Measurements from ENCODE around the gene CPT1C.

CPT1C gene

GRCh38 chr19:49705919-49706318 lies 15.0 kb downstream of the CPT1C start:
- TF ChIP-seq TAF1 (IDR thresholded peaks at IDR 0.05; ENCODE audit: borderline replicate concordance, insufficient read depth, low read length): no peak
- no peak for TF ChIP-seq FOXP2 (optimal IDR thresholded peaks at IDR 0.05; ENCODE audit: borderline replicate concordance, extremely low read depth, extremely low read length, insufficient read depth)
- TF ChIP-seq SIN3A (IDR thresholded peaks at IDR 0.05; ENCODE audit: borderline replicate concordance, insufficient read depth, low read length): no peak
- TF ChIP-seq POLR2AphosphoS5 (IDR thresholded peaks at IDR 0.05; ENCODE audit: low read depth, low read length): no peak

GRCh38 chr19:49710372-49710951 lies 19.5 kb downstream of the CPT1C start:
- no peak for TF ChIP-seq REST (IDR thresholded peaks at IDR 0.05; ENCODE audit: insufficient read depth in 1 of 2, low read depth in 2 of 2, low read length in 2 of 2)
- TF ChIP-seq FOXP2 (optimal IDR thresholded peaks at IDR 0.05; ENCODE audit: borderline replicate concordance, extremely low read depth, extremely low read length, insufficient read depth): no peak
- TF ChIP-seq TAF1 (IDR thresholded peaks at IDR 0.05; ENCODE audit: borderline replicate concordance, insufficient read depth, low read length): no peak
- TF ChIP-seq SIN3A (IDR thresholded peaks at IDR 0.05; ENCODE audit: borderline replicate concordance, insufficient read depth, low read length): no peak
- TF ChIP-seq POLR2AphosphoS5 (IDR thresholded peaks at IDR 0.05; ENCODE audit: low read depth, low read length): no peak

- TF ChIP-seq FOXP2 (optimal IDR thresholded peaks at IDR 0.05; ENCODE audit: borderline replicate concordance, extremely low read depth, extremely low read length, insufficient read depth): peak; percentile 39
- no peak for TF ChIP-seq SIN3A (IDR thresholded peaks at IDR 0.05; ENCODE audit: borderline replicate concordance, insufficient read depth, low read length)
These were observed 21.5 kb downstream of the CPT1C start for GRCh38 chr19:49712397-49712859.

GRCh38 chr19:49713236-49713845 lies 22.4 kb downstream of the CPT1C start:
- TF ChIP-seq SIN3A (IDR thresholded peaks at IDR 0.05; ENCODE audit: borderline replicate concordance, insufficient read depth, low read length): no peak
- no peak for TF ChIP-seq REST (IDR thresholded peaks at IDR 0.05; ENCODE audit: insufficient read depth in 1 of 2, low read depth in 2 of 2, low read length in 2 of 2)
- no peak for TF ChIP-seq POLR2AphosphoS5 (IDR thresholded peaks at IDR 0.05; ENCODE audit: low read depth, low read length)
- TF ChIP-seq TAF1 (IDR thresholded peaks at IDR 0.05; ENCODE audit: borderline replicate concordance, insufficient read depth, low read length): no peak
- no peak for TF ChIP-seq FOXP2 (optimal IDR thresholded peaks at IDR 0.05; ENCODE audit: borderline replicate concordance, extremely low read depth, extremely low read length, insufficient read depth)

GRCh38 chr19:49716154-49716553 lies 25.2 kb downstream of the CPT1C start:
- no peak for TF ChIP-seq POLR2AphosphoS5 (IDR thresholded peaks at IDR 0.05; ENCODE audit: low read depth, low read length)
- TF ChIP-seq SIN3A (IDR thresholded peaks at IDR 0.05; ENCODE audit: borderline replicate concordance, insufficient read depth, low read length): no peak
- no peak for TF ChIP-seq FOXP2 (optimal IDR thresholded peaks at IDR 0.05; ENCODE audit: borderline replicate concordance, extremely low read depth, extremely low read length, insufficient read depth)
- no peak for TF ChIP-seq TAF1 (IDR thresholded peaks at IDR 0.05; ENCODE audit: borderline replicate concordance, insufficient read depth, low read length)
- no peak for TF ChIP-seq REST (IDR thresholded peaks at IDR 0.05; ENCODE audit: insufficient read depth in 1 of 2, low read depth in 2 of 2, low read length in 2 of 2)

- no peak for TF ChIP-seq FOXP2 (optimal IDR thresholded peaks at IDR 0.05; ENCODE audit: borderline replicate concordance, extremely low read depth, extremely low read length, insufficient read depth)
- no peak for TF ChIP-seq SIN3A (IDR thresholded peaks at IDR 0.05; ENCODE audit: borderline replicate concordance, insufficient read depth, low read length)
- TF ChIP-seq REST (IDR thresholded peaks at IDR 0.05; ENCODE audit: insufficient read depth in 1 of 2, low read depth in 2 of 2, low read length in 2 of 2): no peak
- no peak for TF ChIP-seq POLR2AphosphoS5 (IDR thresholded peaks at IDR 0.05; ENCODE audit: low read depth, low read length)
- no peak for TF ChIP-seq TAF1 (IDR thresholded peaks at IDR 0.05; ENCODE audit: borderline replicate concordance, insufficient read depth, low read length)
These were observed 27.6 kb downstream of the CPT1C start for GRCh38 chr19:49718511-49718910.
